ENCODE results near the gene CCL4L2. TPM values are rescaled to one million over a fixed set of nuclear protein-coding genes. Genes with fewer than 3 reads are reported as not detected.
"Not testable (repeated sequence)": the region's sequence is repeated elsewhere in the genome, so short reads cannot be mapped to it uniquely, and the experiment has no call there.

The CCL4L2 gene
- total RNA-seq, 1 donor, result not detected

DNA sequence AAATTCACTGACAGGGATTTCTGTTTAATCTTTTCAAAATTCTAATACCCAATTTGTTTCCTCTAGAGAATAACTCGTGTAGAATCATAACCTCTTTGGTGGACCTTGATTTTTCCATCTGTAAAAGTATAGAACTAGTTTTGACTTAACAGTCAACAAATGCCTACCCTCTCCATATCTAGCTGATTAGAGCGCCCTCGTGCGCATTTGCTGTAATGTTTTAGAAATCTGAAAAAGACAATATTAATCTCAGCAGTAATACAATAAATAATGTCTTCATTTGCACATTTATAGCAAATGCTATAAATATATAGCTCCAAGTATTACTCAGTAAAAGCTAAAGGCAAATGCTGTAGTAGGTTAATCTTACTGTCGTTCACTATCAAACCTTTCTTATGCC is 18.8 kb downstream of the CCL4L2 start:
- not testable (repeated sequence) for DNase-seq (ENCODE audit: low read depth)

GRCh38 chr17:36242046-36242445 is 31.2 kb downstream of the CCL4L2 start:
- H3K4me3 ChIP-seq (ENCODE audit: low read depth, low read length); DNase-seq (ENCODE audit: low read depth): not testable (repeated sequence)

More for the DNA sequence above, 18.8 kb downstream of the CCL4L2 start:
- H3K4me3 ChIP-seq (ENCODE audit: low read depth, low read length), result not testable (repeated sequence)

Small RNAs within 50 kb of the gene (small RNA-seq; reads per million reads assigned to genes)
- not detected for gene AC243829.3
- gene AC243829.6, result not detected

Other genes with a start within 250 kb of the CCL4L2 start
- not detected in 2 replicates for gene CCL16, start 229.6 kb upstream of the CCL4L2 start, total RNA-seq (ENCODE audit: low replicate concordance)
- gene CCL14, start 224.3 kb upstream of the CCL4L2 start, total RNA-seq (ENCODE audit: low replicate concordance), result not detected in 2 replicates
- gene CCL15, start 209.5 kb upstream of the CCL4L2 start, total RNA-seq (ENCODE audit: low replicate concordance), result not detected in 2 replicates
- not detected in 2 replicates for gene CCL23, start 193.1 kb upstream of the CCL4L2 start, total RNA-seq (ENCODE audit: low replicate concordance)
- not detected in 2 replicates for gene CCL18, start 146.8 kb upstream of the CCL4L2 start, total RNA-seq (ENCODE audit: low replicate concordance)
- gene CCL3, start 120.9 kb upstream of the CCL4L2 start, total RNA-seq (ENCODE audit: low replicate concordance), result 0.18 TPM in 1 of 2 replicates, not detected in the other
- not detected in 2 replicates for gene CCL4, start 107.2 kb upstream of the CCL4L2 start, total RNA-seq (ENCODE audit: low replicate concordance)
- gene TBC1D3B, start 34.4 kb upstream of the CCL4L2 start, total RNA-seq (ENCODE audit: low replicate concordance), result 0.36 and 3.5 TPM in 2 replicates
- not detected in 2 replicates for gene CCL3L1, start 14.3 kb upstream of the CCL4L2 start, total RNA-seq (ENCODE audit: low replicate concordance)
- gene TBC1D3I, start 53.5 kb downstream of the CCL4L2 start, total RNA-seq (ENCODE audit: low replicate concordance), result 0.09 TPM in 1 of 2 replicates, not detected in the other
- gene TBC1D3G, start 112.8 kb downstream of the CCL4L2 start, total RNA-seq (ENCODE audit: low replicate concordance), result not detected in 2 replicates
- gene TBC1D3H, start 177.4 kb downstream of the CCL4L2 start, total RNA-seq (ENCODE audit: low replicate concordance), result not detected in 2 replicates